B cell (primary cell): ENCODE data around the gene SP3. TPM values are rescaled to one million over a fixed set of nuclear protein-coding genes. Genes with fewer than 3 reads are reported as not detected.

ENCODE experiments used
- ATAC-seq: fragments of 200-7000 bp; cut with Tn5 transposase; one replicate; pipeline ENCODE4 v1.10.0; 2021; ENCODE audit warnings: low read depth, mild to moderate bottlenecking, moderate number of reproducible peaks, moderate library complexity
- CTCF ChIA-PET: fragments of 350-600 bp; sonication (Branson Sonifier 250); formaldehyde crosslinking; loops from one replicate; lab custom pipeline; 2021; ENCODE audit warnings: antibody characterized with exemption, inconsistent platforms; lab: Charles Lee
- POLR2A ChIA-PET: fragments of 350-600 bp; sonication (Branson Sonifier 250); formaldehyde crosslinking; loops from one replicate; lab custom pipeline; 2021; ENCODE audit warnings: antibody characterized with exemption; lab: Charles Lee
- DNase-seq: peaks from one replicate; pipeline ENCODE4 v3.0.0; 2013
- H2AFZ ChIP-seq: 2 replicates; pipeline ENCODE4 v1.6.1; 2012; ENCODE audit warnings: mild to moderate bottlenecking, low read depth, low read length; ENCODE audit not compliant: insufficient read depth, poor library complexity, severe bottlenecking
- H3K27ac ChIP-seq, 2 donors: 1 replicate in 1 of 2; 2 replicates in 1 of 2; pipeline ENCODE4 v1.5.1; 2012 to 2013; ENCODE audit warnings: low read length in 2 of 2, mild to moderate bottlenecking in 2 of 2, moderate library complexity in 1 of 2
- H3K27me3 ChIP-seq, 4 experiments: fragments of 200-600 bp in 1 of 4; sonication (generic) in 1 of 4; replicated peaks in 1 of 4; 1 replicate in 2 of 4; 2 replicates in 2 of 4; pipeline versions ENCODE4 v1.6.1 to v1.7.0; 2013 to 2016; ENCODE audit warnings: low read length in 3 of 4, mild to moderate bottlenecking in 2 of 4, mixed read lengths in 1 of 4, moderate library complexity in 1 of 4; ENCODE audit not compliant: insufficient read depth in 4 of 4, control insufficient read depth in 3 of 4; ENCODE audit errors: control extremely low read depth in 1 of 4
- H3K36me3 ChIP-seq, 2 experiments: replicated peaks in 1 of 2; 1 replicate in 1 of 2; 2 replicates in 1 of 2; pipeline versions ENCODE4 v1.6.1 to v1.7.1; 2013; ENCODE audit warnings: low read length in 1 of 2; ENCODE audit not compliant: insufficient read depth in 2 of 2, control insufficient read depth in 1 of 2; ENCODE audit errors: control extremely low read depth in 1 of 2, extremely low read depth in 1 of 2
- H3K4me1 ChIP-seq, 2 donors: fragments of 200-600 bp in 1 of 2; sonication (generic) in 1 of 2; 1 replicate in 1 of 2; 2 replicates in 1 of 2; pipeline versions ENCODE4 v1.5.1 to v1.6.1; 2013 to 2017; ENCODE audit warnings: low read length in 2 of 2; ENCODE audit not compliant: control insufficient read depth in 2 of 2, insufficient read depth in 2 of 2
- H3K4me2 ChIP-seq: replicated peaks from 2 replicates; pipeline ENCODE3; 2012; ENCODE audit warnings: mild to moderate bottlenecking, low read depth, low read length; ENCODE audit not compliant: poor library complexity, severe bottlenecking
- H3K4me3 ChIP-seq, 5 experiments: fragments of 200-600 bp in 1 of 5; sonication (generic) in 1 of 5; 1 replicate in 3 of 5; 2 replicates in 2 of 5; pipeline versions ENCODE4 v1.5.1 to v1.7.0; 2011 to 2016; ENCODE audit warnings: low read length in 4 of 5, mild to moderate bottlenecking in 4 of 5, low read depth in 2 of 5, control low read depth in 1 of 5, moderate library complexity in 1 of 5; ENCODE audit not compliant: insufficient read depth in 1 of 5; ENCODE audit errors: control extremely low read depth in 1 of 5, extremely low read depth in 1 of 5
- H3K79me2 ChIP-seq: fragments of 200-600 bp; sonication (generic); one replicate; pipeline ENCODE4 v1.6.0; 2016; ENCODE audit warnings: low read length; ENCODE audit not compliant: control insufficient read depth, insufficient read depth
- H3K9ac ChIP-seq: fragments of 200-600 bp; sonication (generic); 2 replicates; pipeline ENCODE4 v1.6.1; 2017; ENCODE audit warnings: mild to moderate bottlenecking, low read length, moderate library complexity
- H3K9me3 ChIP-seq, 3 donors: one replicate each; pipeline versions ENCODE4 v1.6.1 to v1.7.1; 2013; ENCODE audit warnings: low read length in 2 of 3; ENCODE audit not compliant: control insufficient read depth in 2 of 3, insufficient read depth in 1 of 3; ENCODE audit errors: control extremely low read depth in 1 of 3
- H4K20me1 ChIP-seq: 2 replicates; pipeline ENCODE4 v1.6.0; 2012; ENCODE audit warnings: mild to moderate bottlenecking, low read length; ENCODE audit not compliant: insufficient read depth, control insufficient read depth, poor library complexity, severe bottlenecking
- H3K27ac Mint-ChIP-seq: one replicate; pipeline ENCODE4 v1.8.0; 2021; ENCODE audit warnings: mixed read lengths
- H3K27me3 Mint-ChIP-seq: one replicate; pipeline ENCODE4 v1.8.0; 2021; ENCODE audit warnings: mixed read lengths
- H3K4me1 Mint-ChIP-seq: one replicate; pipeline ENCODE4 v1.8.0; 2021; ENCODE audit warnings: mixed read lengths
- H3K4me3 Mint-ChIP-seq: one replicate; pipeline ENCODE4 v1.8.0; 2021; ENCODE audit warnings: mixed read lengths
- H3K9me3 Mint-ChIP-seq: one replicate; pipeline ENCODE4 v1.8.0; 2022; ENCODE audit warnings: mixed read lengths; ENCODE audit not compliant: insufficient read depth
- CTCF ChIP-seq: fragments of 200-600 bp; IDR thresholded peaks from one replicate; pipeline ENCODE4 v1.8.0; 2022; ENCODE audit warnings: antibody characterized with exemption, mild to moderate bottlenecking
- EZH2 ChIP-seq: IDR thresholded peaks from 2 replicates; pipeline ENCODE4 v1.6.1; 2012; ENCODE audit warnings: borderline replicate concordance, low read depth, mild to moderate bottlenecking, moderate library complexity, low read length; ENCODE audit not compliant: insufficient read depth, poor library complexity, severe bottlenecking
- WGBS: methylation state at CpG from one replicate; pipeline ENCODE4 v1.1.5; 2013; ENCODE audit warnings: missing lambda C conversion rate; ENCODE audit not compliant: insufficient coverage; 5-methylcytosine and 5-hydroxymethylcytosine counted together
- intact Hi-C: fragments of 100-400 bp; cut with micrococcal nuclease; formaldehyde crosslinking; loops from one replicate; pipeline ENCODE4 v1.10.0; 2022
- polyA plus RNA-seq: library from polyadenylated mRNA; depleted of rRNA; stranded (reverse); fragments of >200 nt; gene quantifications from 2 replicates; pipeline ENCODE4 v1.2.3, GENCODE V29; 2012
- total RNA-seq, 2 donors: library from RNA; stranded (reverse); fragments of 120-200 nt in 1 of 2; gene quantifications; 1 replicate in 1 of 2; 2 replicates in 1 of 2; pipeline versions ENCODE4 v1.2.3 to v1.2.4, GENCODE V29; 2013 to 2022

SP3 gene
- total and polyA plus RNA-seq, 2 donors (not counting 1 experiment from before 2014, with no cell fraction given): 31.9 to 152 TPM

- no peak for TF ChIP-seq CTCF
- no peak for TF ChIP-seq EZH2
- no peak overlapping the region for H3K4me3 ChIP-seq
- peaks cover 61% of the 10 kb centered on the region for H4K20me1 ChIP-seq
- no peak overlapping the region for H3K4me2 ChIP-seq
- Mint-ChIP-seq H3K4me3 (no peak overlapping the region), H3K4me1 (peaks cover 58% of the 10 kb centered on the region), H3K9me3 (peaks cover 3% of the 10 kb centered on the region), H3K27me3 (no peaks in the 10 kb centered on the region), H3K27ac (no peak overlapping the region)
- CTCF ChIA-PET: no interaction called here
- peaks cover 0 to 4% (median 0%) of the 10 kb centered on the region in 3 donors for H3K9me3 ChIP-seq
- H3K27me3 ChIP-seq: no peaks in the 10 kb centered on the region
- H3K79me2 ChIP-seq: peaks cover 77% of the 10 kb centered on the region
- intact Hi-C loops: no loop called here
- POLR2A ChIA-PET: no interaction called here
- H3K9ac ChIP-seq: no peak overlapping the region
- peaks cover 11 to 14% of the 10 kb centered on the region in 2 donors for H3K4me1 ChIP-seq
- H3K27ac ChIP-seq: no peak overlapping the region
- ATAC-seq (no peak), DNase-seq (no peak)
- H3K36me3 ChIP-seq: peaks cover 7 to 22% of the 10 kb centered on the region in 2 experiments
- H2AFZ ChIP-seq: no peak overlapping the region
These were observed 43.1 kb downstream of the SP3 start for GRCh38 chr2:173922068-173922467.

GRCh38 chr2:173914055-173914927 lies 50.9 kb downstream of the SP3 start:
- no peak overlapping the region for H3K27ac ChIP-seq
- DNase-seq (no peak), ATAC-seq (no peak)
- TF ChIP-seq EZH2 (no peak), CTCF (no peak)
- peaks cover 22 to 67% of the 10 kb centered on the region in 2 experiments for H3K36me3 ChIP-seq
- intact Hi-C loops: no loop called here
- H3K27me3 ChIP-seq: no peaks in the 10 kb centered on the region
- H3K4me2 ChIP-seq: no peak overlapping the region
- peaks cover 11% of the 10 kb centered on the region for H3K79me2 ChIP-seq
- ChIA-PET CTCF (interaction anchor here (0.6 kb wide), 1 partner anchor 32 kb away, joined by 3 read pairs; no protein-coding TSS in a partner anchor), POLR2A (interaction anchor here (0.6 kb wide), 1 partner anchor 84 kb away, joined by 5 read pairs; no protein-coding TSS in a partner anchor)
- Mint-ChIP-seq H3K27ac (no peak overlapping the region), H3K4me3 (no peak overlapping the region), H3K27me3 (no peaks in the 10 kb centered on the region), H3K9me3 (no peaks in the 10 kb centered on the region), H3K4me1 (peaks cover 3% of the 10 kb centered on the region)
- peaks cover 0 to 1% (median 0%) of the 10 kb centered on the region in 3 donors for H3K9me3 ChIP-seq
- WGBS: 100% methylated on average over 1 of the region's 3 CpGs
- no peak overlapping the region for H3K4me3 ChIP-seq
- no peak overlapping the region for H2AFZ ChIP-seq
- peaks cover 24% of the 10 kb centered on the region for H4K20me1 ChIP-seq
- H3K9ac ChIP-seq: no peak overlapping the region
- H3K4me1 ChIP-seq: no peaks in the 10 kb centered on the region
